ENCODE data around the gene OAF. TPM values are rescaled to one million over a fixed set of nuclear protein-coding genes. Genes with fewer than 3 reads are reported as not detected.

OAF gene
- total and polyA plus RNA-seq, 7 donors, result 23.5 to 94.3 (median 44.3) TPM

DNA sequence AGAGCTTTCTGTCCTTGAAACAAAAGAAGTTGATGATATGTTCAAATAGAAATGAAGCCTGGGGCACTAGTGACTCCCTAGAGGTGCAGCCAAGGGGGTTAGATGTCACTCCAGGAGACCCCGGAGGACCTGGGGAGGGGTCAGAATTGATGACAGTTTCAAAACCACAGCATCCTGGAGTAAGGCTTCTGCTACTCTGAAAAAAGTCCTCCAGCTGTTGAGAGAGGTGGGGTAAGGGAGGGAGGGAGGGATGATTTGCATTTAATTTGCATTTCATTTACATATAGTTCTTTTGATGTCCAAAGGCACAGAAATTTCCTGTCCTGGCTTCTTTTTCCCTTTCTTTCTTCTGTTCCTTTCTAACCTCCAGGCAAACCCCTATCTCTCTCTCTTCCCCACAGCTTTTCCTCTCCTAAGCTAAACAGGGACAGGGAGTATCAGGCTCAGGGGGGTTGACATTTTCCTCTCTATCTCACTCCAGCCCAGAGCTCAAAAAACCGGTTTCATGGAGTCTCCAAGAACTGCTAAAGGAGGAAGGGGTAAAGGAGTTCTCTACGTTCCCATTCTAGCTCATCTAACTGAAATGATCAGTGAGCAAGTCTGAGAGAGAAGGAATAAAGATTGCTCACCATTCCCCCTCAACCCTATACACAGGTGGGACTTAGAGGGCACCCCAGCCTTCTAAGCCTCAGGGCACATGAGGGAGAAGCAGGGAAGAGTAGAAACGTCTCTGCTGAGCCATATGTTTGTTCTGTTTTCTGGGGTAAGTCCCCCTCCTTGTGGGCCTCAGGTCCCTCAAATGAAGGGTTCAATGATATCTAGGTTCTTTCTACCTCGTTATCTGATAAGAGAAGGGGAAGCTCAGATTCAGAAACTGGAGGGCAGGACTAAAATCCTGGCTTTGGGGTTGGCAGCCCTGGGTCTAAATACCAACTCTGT lies 25.6 kb downstream of the OAF start:
- intact Hi-C loops (cut with DNase I), result no loop called here
- H3K27ac ChIP-seq, result no peak overlapping the region
- H3K4me3 ChIP-seq, result no peak overlapping the region
- 46 to 53% methylated on average over 5 of the region's 5 CpGs for WGBS, 2 donors
- TF ChIP-seq POLR2A (IDR thresholded peaks at IDR 0.05) (no peak), POLR2AphosphoS5 (IDR thresholded peaks at IDR 0.05) (no peak), EP300 (IDR thresholded peaks at IDR 0.05) (no peak)
- TF ChIP-seq, protein P1, sequence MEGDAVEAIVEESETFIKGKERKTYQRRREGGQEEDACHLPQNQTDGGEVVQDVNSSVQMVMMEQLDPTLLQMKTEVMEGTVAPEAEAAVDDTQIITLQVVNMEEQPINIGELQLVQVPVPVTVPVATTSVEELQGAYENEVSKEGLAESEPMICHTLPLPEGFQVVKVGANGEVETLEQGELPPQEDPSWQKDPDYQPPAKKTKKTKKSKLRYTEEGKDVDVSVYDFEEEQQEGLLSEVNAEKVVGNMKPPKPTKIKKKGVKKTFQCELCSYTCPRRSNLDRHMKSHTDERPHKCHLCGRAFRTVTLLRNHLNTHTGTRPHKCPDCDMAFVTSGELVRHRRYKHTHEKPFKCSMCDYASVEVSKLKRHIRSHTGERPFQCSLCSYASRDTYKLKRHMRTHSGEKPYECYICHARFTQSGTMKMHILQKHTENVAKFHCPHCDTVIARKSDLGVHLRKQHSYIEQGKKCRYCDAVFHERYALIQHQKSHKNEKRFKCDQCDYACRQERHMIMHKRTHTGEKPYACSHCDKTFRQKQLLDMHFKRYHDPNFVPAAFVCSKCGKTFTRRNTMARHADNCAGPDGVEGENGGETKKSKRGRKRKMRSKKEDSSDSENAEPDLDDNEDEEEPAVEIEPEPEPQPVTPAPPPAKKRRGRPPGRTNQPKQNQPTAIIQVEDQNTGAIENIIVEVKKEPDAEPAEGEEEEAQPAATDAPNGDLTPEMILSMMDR (IDR thresholded peaks at IDR 0.05), result no peak
- H3K36me3 ChIP-seq, result no peaks in the 10 kb centered on the region
- H3K4me1 ChIP-seq, result peaks cover 0 to 10% (median 8%) of the 10 kb centered on the region in 4 donors
- DNase-seq, result no peak
- H3K27me3 ChIP-seq, result peaks cover 20 to 42% (median 27%) of the 10 kb centered on the region in 3 donors
- H3K9me3 ChIP-seq, result no peaks in the 10 kb centered on the region

DNA sequence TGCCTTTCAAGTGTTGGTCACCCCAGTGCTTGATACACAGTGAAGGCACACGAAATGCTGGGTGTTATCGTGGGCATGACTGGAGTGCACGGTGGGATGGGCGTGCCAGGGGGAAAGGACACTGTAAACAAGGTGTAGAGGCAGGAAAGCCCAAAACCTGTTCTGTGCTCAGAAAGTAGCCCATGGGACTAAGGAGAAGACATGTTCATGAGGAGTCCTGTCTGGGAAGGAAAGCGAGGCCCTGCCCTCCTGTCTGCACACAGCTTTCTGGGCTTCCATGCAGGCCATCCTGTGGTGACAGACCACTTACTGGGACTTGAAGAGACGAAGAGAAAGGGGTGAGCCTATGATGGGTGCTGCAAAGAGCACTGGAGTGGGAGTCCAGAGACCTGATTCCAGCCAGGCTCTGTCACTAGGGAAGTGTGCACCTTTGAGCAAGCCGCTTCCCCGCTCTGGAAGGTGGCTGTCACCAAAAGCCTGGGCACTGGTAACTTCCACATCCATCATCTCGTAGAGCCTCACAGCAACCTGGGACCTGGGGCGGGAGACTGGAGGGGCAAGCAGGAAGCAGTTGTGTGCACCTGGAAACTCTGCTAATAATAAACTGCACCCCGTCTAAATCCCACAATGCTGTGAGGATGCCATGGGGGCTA lies 28.3 kb downstream of the OAF start:
- no peaks in the 10 kb centered on the region for H3K36me3 ChIP-seq
- H3K9me3 ChIP-seq, result no peaks in the 10 kb centered on the region
- no peak for DNase-seq
- peaks cover 20 to 57% (median 41%) of the 10 kb centered on the region in 3 donors for H3K27me3 ChIP-seq
- H3K4me1 ChIP-seq, result peaks cover 0 to 10% (median 8%) of the 10 kb centered on the region in 4 donors
- WGBS, 2 donors, result 77 to 83% methylated on average over 11 of the region's 11 CpGs
- intact Hi-C loops (cut with DNase I), result no loop called here
- no peak overlapping the region for H3K27ac ChIP-seq
- H3K4me3 ChIP-seq, result no peak overlapping the region
- no peak for TF ChIP-seq POLR2AphosphoS5 (IDR thresholded peaks at IDR 0.05)
- TF ChIP-seq, protein P1 (IDR thresholded peaks at IDR 0.05), result no peak
- TF ChIP-seq EP300 (IDR thresholded peaks at IDR 0.05), result no peak
- no peak for TF ChIP-seq POLR2A (IDR thresholded peaks at IDR 0.05)

DNA sequence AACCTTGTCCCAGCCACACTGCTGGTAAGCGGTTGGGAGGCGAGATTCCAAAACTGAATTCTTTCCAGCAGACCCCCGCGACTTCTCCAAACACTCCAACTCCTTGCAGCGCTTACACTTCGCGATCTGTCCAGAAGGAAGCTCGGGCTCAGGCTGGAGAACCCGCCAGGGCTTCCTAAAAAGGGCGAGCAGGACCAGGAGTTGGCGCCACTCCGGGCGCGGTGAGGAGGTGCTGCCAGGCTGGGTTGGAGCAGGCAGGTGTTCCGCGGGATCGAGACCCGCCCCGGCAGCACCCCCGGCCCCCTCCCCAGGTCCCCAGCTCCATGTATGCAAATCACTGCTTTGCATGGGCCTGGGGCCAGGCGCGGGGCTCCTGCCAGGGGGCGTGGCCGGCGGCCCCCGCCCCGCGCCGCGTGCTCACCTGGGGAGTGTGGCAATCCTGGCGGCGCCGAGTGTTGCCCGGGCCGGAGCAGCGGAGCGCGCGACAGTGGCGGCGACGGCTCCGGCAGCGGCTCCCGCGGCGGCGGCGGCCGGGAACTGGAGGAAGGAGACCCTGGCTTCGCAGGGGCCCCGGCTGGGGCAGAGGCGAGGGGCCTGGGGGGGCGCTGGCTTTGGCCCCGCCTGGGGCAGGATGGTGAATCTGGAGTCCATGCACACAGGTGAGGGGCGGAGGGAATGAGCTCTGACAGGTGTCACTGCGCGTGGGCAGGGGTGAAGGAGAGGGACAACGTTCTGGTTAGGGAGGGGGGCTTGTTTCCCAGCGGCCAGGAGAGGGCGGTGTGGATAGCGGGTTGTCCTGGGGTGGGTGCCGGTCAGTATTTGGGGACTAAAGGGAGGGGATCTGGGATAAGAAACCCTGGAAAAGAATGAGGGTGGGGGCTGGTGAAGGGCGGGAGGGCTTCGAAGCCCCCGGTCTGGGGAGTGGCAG lies 29.1 kb downstream of the OAF start, which contains the start of gene POU2F3:
Gene POU2F3, plus strand, starts transcription at position 428 of the 928 bp plus-strand sequence. Its CDS starts 204 bp downstream, at position 632.
- 4 to 6% methylated on average over 66 of the region's 66 CpGs for WGBS, 2 donors
- Histone ChIP-seq H3K27ac (no peak within 1 kb of the TSS), H3K4me3 (no peak within 1 kb of the TSS), H3K27me3 (peaks cover 20 to 48% (median 41%) of the 10 kb centered on the region in 3 donors), H3K36me3 (no peaks in the 10 kb centered on the region), H3K9me3 (no peaks in the 10 kb centered on the region), H3K4me1 (peaks cover 0 to 10% (median 8%) of the 10 kb centered on the region in 4 donors)
- TF ChIP-seq EP300 (IDR thresholded peaks at IDR 0.05), result no peak
- TF ChIP-seq, protein P1 (IDR thresholded peaks at IDR 0.05), result no peak
- TF ChIP-seq POLR2AphosphoS5 (IDR thresholded peaks at IDR 0.05), result no peak
- TF ChIP-seq POLR2A (IDR thresholded peaks at IDR 0.05), result no peak
- DNase-seq, result no peak
- intact Hi-C loops (cut with DNase I), result no loop called here

DNA sequence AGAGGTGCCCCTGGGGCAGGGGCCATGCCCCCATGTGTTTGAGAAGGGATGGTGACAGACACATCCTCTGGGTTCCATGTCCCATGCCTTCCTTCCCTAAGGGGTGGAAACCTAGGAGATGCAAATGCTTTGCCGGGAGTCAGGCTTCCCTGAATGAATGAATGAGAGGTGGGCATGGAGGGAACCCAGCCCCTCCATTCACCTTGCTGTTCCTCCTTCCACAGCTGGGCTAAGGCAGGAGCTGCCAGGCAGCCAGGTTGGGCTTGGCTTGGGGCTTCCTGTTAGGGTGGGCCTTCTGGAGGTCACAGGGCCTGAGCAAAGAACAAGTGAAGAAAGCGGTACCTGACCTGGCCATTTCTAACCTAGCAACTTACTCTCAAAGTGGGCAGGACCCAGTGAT lies 30.0 kb downstream of the OAF start:
- peaks cover 0 to 10% (median 8%) of the 10 kb centered on the region in 4 donors for H3K4me1 ChIP-seq
- H3K27me3 ChIP-seq, result peaks cover 20 to 48% (median 41%) of the 10 kb centered on the region in 3 donors
- TF ChIP-seq POLR2A (IDR thresholded peaks at IDR 0.05) (no peak), EP300 (IDR thresholded peaks at IDR 0.05) (no peak), POLR2AphosphoS5 (IDR thresholded peaks at IDR 0.05) (no peak)
- TF ChIP-seq, protein P1 (IDR thresholded peaks at IDR 0.05), result no peak
- DNase-seq, result no peak
- no peaks in the 10 kb centered on the region for H3K36me3 ChIP-seq
- intact Hi-C loops (cut with DNase I), result no loop called here
- no peaks in the 10 kb centered on the region for H3K9me3 ChIP-seq
- WGBS, 2 donors, result 91 to 94% methylated on average over 2 of the region's 2 CpGs
- H3K4me3 ChIP-seq, result no peak overlapping the region
- no peak overlapping the region for H3K27ac ChIP-seq

Measured in sigmoid colon (tissue), 7 donors.